ENCODE results near the gene TTC34. TPM values are rescaled to one million over a fixed set of nuclear protein-coding genes. Genes with fewer than 3 reads are reported as not detected.
A peak's percentile ranks its signal among the peaks of the same experiment; 100 is the strongest.

Gene TTC34
- total RNA-seq, 1 experiment from 2014 or later = 0.61 TPM

DNA sequence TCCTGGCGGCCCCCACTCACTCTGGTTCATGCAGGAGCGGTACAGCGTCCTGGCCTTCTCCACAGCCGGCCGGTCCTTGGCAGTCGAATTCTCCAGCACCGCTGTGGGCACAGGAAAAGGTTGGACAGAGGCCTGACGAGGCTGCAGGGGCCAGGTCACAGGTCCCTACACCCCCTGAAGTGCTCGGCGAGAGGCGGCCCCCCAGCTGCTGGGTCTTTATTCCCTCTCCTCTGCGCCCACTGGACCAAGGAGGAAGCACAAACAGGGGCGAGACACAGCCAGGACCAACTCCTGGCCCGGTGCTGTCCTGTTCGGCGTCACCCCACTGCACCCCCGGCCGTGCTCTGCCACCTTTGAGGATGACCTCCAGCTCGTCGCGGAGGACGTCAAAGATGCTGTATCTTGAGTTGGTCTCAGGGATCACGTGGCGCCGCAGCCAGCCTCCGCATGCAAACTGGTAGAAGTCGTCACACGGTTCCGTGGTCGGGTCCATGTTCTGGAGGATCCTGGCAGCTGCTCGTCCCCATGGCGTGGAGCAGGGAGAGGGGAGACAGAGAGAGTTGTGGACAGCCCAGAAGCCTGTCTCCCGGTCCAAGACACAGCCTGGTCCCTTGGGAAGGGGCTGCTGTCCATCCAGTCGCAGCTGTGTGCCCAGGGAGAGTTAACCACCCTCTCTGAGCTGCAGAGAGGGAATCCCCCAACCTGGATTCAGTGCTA, 192.0 kb downstream of the TTC34 start:
- no peaks in the 10 kb centered on the region for H3K4me1 Mint-ChIP-seq
- TF ChIP-seq CREM (CRISPR knock-in tag; IDR thresholded peaks at IDR 0.05) (no peak), PRRX2 (CRISPR knock-in tag; IDR thresholded peaks at IDR 0.05) (no peak), ETV6 (CRISPR knock-in tag; IDR thresholded peaks at IDR 0.05) (no peak)
- TF ChIP-seq, protein P1, sequence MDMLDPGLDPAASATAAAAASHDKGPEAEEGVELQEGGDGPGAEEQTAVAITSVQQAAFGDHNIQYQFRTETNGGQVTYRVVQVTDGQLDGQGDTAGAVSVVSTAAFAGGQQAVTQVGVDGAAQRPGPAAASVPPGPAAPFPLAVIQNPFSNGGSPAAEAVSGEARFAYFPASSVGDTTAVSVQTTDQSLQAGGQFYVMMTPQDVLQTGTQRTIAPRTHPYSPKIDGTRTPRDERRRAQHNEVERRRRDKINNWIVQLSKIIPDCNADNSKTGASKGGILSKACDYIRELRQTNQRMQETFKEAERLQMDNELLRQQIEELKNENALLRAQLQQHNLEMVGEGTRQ (CRISPR knock-in tag; IDR thresholded peaks at IDR 0.05) = no peak
- POLR2A ChIA-PET = no interaction called here
- H3K36me3 Mint-ChIP-seq = peaks cover 9% of the 10 kb centered on the region
- peaks cover 26% of the 10 kb centered on the region for H3K9me3 Mint-ChIP-seq
- CTCF ChIA-PET = interaction anchor here (1.1 kb wide), 1 partner anchor 178 kb away, joined by 3 read pairs; no protein-coding TSS in a partner anchor
- no peak overlapping the region for H3K27ac Mint-ChIP-seq
- no peaks in the 10 kb centered on the region; the same call in 1 of the 2 replicates for H3K27me3 Mint-ChIP-seq (ENCODE audit: low read depth)
- no peak for ATAC-seq
- no peak overlapping the region for H3K4me3 Mint-ChIP-seq
- peak; percentile 9 for DNase-seq (ENCODE audit: low spot score)

DNA sequence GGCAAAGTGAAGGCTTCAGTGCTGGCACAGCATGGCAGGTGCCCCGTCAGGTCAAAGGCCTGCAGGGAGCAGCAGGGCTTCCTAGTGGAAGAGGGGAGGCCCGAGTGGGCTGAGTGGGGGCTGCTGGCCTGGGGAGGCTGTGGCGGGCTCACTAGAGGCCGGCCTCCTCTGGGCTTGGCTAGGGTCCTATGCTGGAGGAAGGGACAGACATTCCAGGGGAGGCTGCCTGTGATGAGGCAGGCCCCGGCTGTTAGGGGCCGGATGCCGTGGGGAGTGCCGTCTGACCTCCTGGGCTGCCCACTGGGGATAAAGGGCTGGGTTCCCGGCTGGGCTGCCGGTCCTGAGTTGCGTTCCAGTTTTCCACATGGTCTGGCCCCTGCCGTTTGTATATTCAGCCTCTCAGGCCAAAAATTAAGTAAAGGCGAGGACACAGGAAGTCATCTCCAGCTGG, 193.8 kb downstream of the TTC34 start:
- Mint-ChIP-seq H3K4me3 (no peak overlapping the region), H3K27me3 (ENCODE audit: low read depth) (no peaks in the 10 kb centered on the region), H3K9me3 (peaks cover 9% of the 10 kb centered on the region), H3K27ac (no peak overlapping the region), H3K36me3 (peaks cover 5% of the 10 kb centered on the region), H3K4me1 (no peaks in the 10 kb centered on the region)
- DNase-seq (ENCODE audit: low spot score) (no peak), ATAC-seq (no peak)
- POLR2A ChIA-PET = no interaction called here
- CTCF ChIA-PET = no interaction called here
- no peak for TF ChIP-seq ESRRA (CRISPR knock-in tag; IDR thresholded peaks at IDR 0.05; ENCODE audit: borderline replicate concordance)
- TF ChIP-seq ZNF232 (CRISPR knock-in tag; IDR thresholded peaks at IDR 0.05) = no peak
- TF ChIP-seq JUN (CRISPR knock-in tag; IDR thresholded peaks at IDR 0.05) = no peak
- TF ChIP-seq IRF2 (CRISPR knock-in tag; IDR thresholded peaks at IDR 0.05; ENCODE audit: borderline replicate concordance, low read depth) = no peak
- TF ChIP-seq, protein P2, sequence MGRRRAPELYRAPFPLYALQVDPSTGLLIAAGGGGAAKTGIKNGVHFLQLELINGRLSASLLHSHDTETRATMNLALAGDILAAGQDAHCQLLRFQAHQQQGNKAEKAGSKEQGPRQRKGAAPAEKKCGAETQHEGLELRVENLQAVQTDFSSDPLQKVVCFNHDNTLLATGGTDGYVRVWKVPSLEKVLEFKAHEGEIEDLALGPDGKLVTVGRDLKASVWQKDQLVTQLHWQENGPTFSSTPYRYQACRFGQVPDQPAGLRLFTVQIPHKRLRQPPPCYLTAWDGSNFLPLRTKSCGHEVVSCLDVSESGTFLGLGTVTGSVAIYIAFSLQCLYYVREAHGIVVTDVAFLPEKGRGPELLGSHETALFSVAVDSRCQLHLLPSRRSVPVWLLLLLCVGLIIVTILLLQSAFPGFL (CRISPR knock-in tag; IDR thresholded peaks at IDR 0.05; ENCODE audit: borderline replicate concordance) = no peak
- TF ChIP-seq, protein P3, sequence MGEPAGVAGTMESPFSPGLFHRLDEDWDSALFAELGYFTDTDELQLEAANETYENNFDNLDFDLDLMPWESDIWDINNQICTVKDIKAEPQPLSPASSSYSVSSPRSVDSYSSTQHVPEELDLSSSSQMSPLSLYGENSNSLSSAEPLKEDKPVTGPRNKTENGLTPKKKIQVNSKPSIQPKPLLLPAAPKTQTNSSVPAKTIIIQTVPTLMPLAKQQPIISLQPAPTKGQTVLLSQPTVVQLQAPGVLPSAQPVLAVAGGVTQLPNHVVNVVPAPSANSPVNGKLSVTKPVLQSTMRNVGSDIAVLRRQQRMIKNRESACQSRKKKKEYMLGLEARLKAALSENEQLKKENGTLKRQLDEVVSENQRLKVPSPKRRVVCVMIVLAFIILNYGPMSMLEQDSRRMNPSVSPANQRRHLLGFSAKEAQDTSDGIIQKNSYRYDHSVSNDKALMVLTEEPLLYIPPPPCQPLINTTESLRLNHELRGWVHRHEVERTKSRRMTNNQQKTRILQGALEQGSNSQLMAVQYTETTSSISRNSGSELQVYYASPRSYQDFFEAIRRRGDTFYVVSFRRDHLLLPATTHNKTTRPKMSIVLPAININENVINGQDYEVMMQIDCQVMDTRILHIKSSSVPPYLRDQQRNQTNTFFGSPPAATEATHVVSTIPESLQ (CRISPR knock-in tag; IDR thresholded peaks at IDR 0.05) = no peak
- TF ChIP-seq, protein P4, sequence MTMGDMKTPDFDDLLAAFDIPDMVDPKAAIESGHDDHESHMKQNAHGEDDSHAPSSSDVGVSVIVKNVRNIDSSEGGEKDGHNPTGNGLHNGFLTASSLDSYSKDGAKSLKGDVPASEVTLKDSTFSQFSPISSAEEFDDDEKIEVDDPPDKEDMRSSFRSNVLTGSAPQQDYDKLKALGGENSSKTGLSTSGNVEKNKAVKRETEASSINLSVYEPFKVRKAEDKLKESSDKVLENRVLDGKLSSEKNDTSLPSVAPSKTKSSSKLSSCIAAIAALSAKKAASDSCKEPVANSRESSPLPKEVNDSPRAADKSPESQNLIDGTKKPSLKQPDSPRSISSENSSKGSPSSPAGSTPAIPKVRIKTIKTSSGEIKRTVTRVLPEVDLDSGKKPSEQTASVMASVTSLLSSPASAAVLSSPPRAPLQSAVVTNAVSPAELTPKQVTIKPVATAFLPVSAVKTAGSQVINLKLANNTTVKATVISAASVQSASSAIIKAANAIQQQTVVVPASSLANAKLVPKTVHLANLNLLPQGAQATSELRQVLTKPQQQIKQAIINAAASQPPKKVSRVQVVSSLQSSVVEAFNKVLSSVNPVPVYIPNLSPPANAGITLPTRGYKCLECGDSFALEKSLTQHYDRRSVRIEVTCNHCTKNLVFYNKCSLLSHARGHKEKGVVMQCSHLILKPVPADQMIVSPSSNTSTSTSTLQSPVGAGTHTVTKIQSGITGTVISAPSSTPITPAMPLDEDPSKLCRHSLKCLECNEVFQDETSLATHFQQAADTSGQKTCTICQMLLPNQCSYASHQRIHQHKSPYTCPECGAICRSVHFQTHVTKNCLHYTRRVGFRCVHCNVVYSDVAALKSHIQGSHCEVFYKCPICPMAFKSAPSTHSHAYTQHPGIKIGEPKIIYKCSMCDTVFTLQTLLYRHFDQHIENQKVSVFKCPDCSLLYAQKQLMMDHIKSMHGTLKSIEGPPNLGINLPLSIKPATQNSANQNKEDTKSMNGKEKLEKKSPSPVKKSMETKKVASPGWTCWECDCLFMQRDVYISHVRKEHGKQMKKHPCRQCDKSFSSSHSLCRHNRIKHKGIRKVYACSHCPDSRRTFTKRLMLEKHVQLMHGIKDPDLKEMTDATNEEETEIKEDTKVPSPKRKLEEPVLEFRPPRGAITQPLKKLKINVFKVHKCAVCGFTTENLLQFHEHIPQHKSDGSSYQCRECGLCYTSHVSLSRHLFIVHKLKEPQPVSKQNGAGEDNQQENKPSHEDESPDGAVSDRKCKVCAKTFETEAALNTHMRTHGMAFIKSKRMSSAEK (CRISPR knock-in tag; IDR thresholded peaks at IDR 0.05; ENCODE audit: borderline replicate concordance) = no peak
- no peak for TF ChIP-seq ZNF317 (CRISPR knock-in tag; IDR thresholded peaks at IDR 0.05; ENCODE audit: borderline replicate concordance, low read depth)
- no peak for TF ChIP-seq SMAD4 (CRISPR knock-in tag; IDR thresholded peaks at IDR 0.05)
- no peak for TF ChIP-seq NR3C1 (CRISPR knock-in tag; conservative IDR thresholded peaks at IDR 0.05; ENCODE audit: low read depth)
- TF ChIP-seq, protein P5, sequence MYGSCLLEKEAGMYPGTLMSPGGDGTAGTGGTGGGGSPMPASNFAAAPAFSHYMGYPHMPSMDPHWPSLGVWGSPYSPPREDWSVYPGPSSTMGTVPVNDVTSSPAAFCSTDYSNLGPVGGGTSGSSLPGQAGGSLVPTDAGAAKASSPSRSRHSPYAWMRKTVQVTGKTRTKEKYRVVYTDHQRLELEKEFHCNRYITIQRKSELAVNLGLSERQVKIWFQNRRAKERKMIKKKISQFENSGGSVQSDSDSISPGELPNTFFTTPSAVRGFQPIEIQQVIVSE (CRISPR knock-in tag; IDR thresholded peaks at IDR 0.05; ENCODE audit: borderline replicate concordance) = no peak
- TF ChIP-seq TCF7 (CRISPR knock-in tag; IDR thresholded peaks at IDR 0.05; ENCODE audit: low read depth) = no peak
- no peak for TF ChIP-seq GRHL2 (CRISPR knock-in tag; IDR thresholded peaks at IDR 0.05; ENCODE audit: insufficient replicate concordance, severe bottlenecking)
- no peak for TF ChIP-seq KAT7 (CRISPR knock-in tag; IDR thresholded peaks at IDR 0.05; ENCODE audit: borderline replicate concordance)
- no peak for TF ChIP-seq TEAD1 (CRISPR knock-in tag; IDR thresholded peaks at IDR 0.05)
- TF ChIP-seq, protein P6, sequence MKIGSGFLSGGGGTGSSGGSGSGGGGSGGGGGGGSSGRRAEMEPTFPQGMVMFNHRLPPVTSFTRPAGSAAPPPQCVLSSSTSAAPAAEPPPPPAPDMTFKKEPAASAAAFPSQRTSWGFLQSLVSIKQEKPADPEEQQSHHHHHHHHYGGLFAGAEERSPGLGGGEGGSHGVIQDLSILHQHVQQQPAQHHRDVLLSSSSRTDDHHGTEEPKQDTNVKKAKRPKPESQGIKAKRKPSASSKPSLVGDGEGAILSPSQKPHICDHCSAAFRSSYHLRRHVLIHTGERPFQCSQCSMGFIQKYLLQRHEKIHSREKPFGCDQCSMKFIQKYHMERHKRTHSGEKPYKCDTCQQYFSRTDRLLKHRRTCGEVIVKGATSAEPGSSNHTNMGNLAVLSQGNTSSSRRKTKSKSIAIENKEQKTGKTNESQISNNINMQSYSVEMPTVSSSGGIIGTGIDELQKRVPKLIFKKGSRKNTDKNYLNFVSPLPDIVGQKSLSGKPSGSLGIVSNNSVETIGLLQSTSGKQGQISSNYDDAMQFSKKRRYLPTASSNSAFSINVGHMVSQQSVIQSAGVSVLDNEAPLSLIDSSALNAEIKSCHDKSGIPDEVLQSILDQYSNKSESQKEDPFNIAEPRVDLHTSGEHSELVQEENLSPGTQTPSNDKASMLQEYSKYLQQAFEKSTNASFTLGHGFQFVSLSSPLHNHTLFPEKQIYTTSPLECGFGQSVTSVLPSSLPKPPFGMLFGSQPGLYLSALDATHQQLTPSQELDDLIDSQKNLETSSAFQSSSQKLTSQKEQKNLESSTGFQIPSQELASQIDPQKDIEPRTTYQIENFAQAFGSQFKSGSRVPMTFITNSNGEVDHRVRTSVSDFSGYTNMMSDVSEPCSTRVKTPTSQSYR (CRISPR knock-in tag; IDR thresholded peaks at IDR 0.05) = no peak
- TF ChIP-seq ZNF138 (CRISPR knock-in tag; conservative IDR thresholded peaks at IDR 0.05) = no peak
- no peak for TF ChIP-seq GTF2I (CRISPR knock-in tag; conservative IDR thresholded peaks at IDR 0.05)
